Natural killer cell (primary cell): ENCODE data around the gene EEFSEC. TPM values are rescaled to one million over a fixed set of nuclear protein-coding genes. Genes with fewer than 3 reads are reported as not detected.

Experiments used
- ATAC-seq, 3 donors: fragments of 150-1000 bp in 2 of 3; fragments of 200-7000 bp in 1 of 3; cut with Tn5 transposase; 1 replicate in 1 of 3; 2 replicates in 2 of 3; pipeline ENCODE4 v1.10.0; 2021; ENCODE audit warnings: mild to moderate bottlenecking in 2 of 3, moderate library complexity in 2 of 3
- DNase-seq, 2 donors: peaks; one replicate each; pipeline versions ENCODE4 v3.0.0 to v3.0.0-alpha.2; 2013 to 2021; ENCODE audit warnings: mixed read lengths in 1 of 2
- H3K27ac ChIP-seq: one replicate; pipeline ENCODE4 v1.5.1; 2013; ENCODE audit warnings: mild to moderate bottlenecking, low read length
- H3K27me3 ChIP-seq: one replicate; pipeline ENCODE4 v1.6.1; 2013; ENCODE audit warnings: low read length; ENCODE audit not compliant: control insufficient read depth, insufficient read depth
- H3K36me3 ChIP-seq: one replicate; pipeline ENCODE4 v1.6.1; 2013; ENCODE audit warnings: low read length; ENCODE audit not compliant: control insufficient read depth, insufficient read depth
- H3K4me1 ChIP-seq: one replicate; pipeline ENCODE4 v1.6.1; 2013; ENCODE audit warnings: low read length; ENCODE audit not compliant: control insufficient read depth, insufficient read depth
- H3K4me3 ChIP-seq: one replicate; pipeline ENCODE4 v1.5.1; 2013; ENCODE audit warnings: low read length
- H3K9me3 ChIP-seq: one replicate; pipeline ENCODE4 v1.6.1; 2013; ENCODE audit warnings: low read length; ENCODE audit not compliant: control insufficient read depth, insufficient read depth
- H3K27ac Mint-ChIP-seq, 2 donors: one replicate each; pipeline ENCODE4 v1.8.0; 2022; ENCODE audit warnings: mild to moderate bottlenecking in 2 of 2, mixed read lengths in 2 of 2, moderate library complexity in 1 of 2
- H3K27me3 Mint-ChIP-seq, 2 donors: one replicate each; pipeline ENCODE4 v1.8.0; 2022; ENCODE audit warnings: low read depth in 2 of 2, mixed read lengths in 2 of 2
- H3K36me3 Mint-ChIP-seq: one replicate; pipeline ENCODE4 v1.8.0; 2022; ENCODE audit warnings: mixed read lengths
- H3K4me1 Mint-ChIP-seq, 2 donors: one replicate each; pipeline ENCODE4 v1.8.0; 2022; ENCODE audit warnings: mixed read lengths in 2 of 2
- H3K4me3 Mint-ChIP-seq: one replicate; pipeline ENCODE4 v1.8.0; 2022; ENCODE audit warnings: mild to moderate bottlenecking, moderate library complexity, mixed read lengths
- H3K9me3 Mint-ChIP-seq, 2 donors: one replicate each; pipeline ENCODE4 v1.8.0; 2022; ENCODE audit warnings: mixed read lengths in 2 of 2
- WGBS: methylation state at CpG from one replicate; pipeline ENCODE4 v1.1.7; 2013; ENCODE audit warnings: missing lambda C conversion rate; ENCODE audit not compliant: insufficient coverage; 5-methylcytosine and 5-hydroxymethylcytosine counted together
- intact Hi-C: fragments of 100-400 bp; cut with micrococcal nuclease; formaldehyde crosslinking; loops from one replicate; pipeline ENCODE4 v1.14.2; 2022
- total RNA-seq, 4 donors: library from RNA; stranded (reverse); fragments of 120-200 nt in 1 of 4; gene quantifications; one replicate each; pipeline versions ENCODE4 v1.2.3 to v1.2.4, GENCODE V29; 2013 to 2022
- TF ChIP-seq, protein P1 (sequence below): fragments of 200-600 bp; IDR thresholded peaks from one replicate; pipeline ENCODE4 v1.8.0; 2022; ENCODE audit warnings: antibody characterized with exemption

The EEFSEC gene
- total RNA-seq, 3 donors from 2014 or later (not counting 1 experiment from before 2014, with no cell fraction given), result 16.7 to 18.9 (median 17.6) TPM

DNA sequence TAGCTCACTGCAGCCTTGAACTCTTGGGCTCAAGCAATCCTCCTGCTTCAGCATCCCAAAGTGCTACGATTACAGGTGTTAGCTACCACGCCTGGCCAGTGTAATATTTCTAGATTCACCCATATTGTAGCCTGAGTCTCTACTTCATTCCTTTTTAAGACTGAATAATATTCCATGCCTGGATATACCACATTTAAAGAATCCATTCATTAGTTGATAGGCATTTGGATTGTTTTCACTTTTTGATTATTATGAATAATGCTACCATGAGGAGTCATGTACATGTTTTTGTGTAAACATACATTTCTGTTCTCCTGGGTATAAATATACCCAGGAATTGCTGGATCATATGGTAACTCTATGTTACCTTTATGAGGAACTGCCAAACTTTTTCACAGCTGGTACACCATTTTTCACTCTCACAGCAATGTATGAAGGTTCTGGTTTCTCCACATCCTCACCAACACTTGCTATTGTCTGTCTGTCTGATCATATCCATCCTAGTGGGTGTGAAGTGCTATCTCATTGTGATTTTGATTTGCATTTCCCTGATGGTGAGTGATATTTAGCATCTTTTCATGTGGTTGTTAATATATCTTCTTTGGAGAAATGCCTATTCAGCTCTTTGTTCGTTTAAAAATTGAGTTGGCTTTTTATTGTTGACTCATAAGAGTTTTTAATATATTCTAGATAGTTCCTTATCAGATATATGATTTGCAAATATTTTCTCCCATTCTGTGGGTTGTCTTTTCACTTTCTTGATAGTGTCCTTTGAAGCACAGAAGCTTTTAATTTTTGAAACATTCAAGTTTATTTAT lies 32.6 kb downstream of the EEFSEC start:
- Histone ChIP-seq H3K27me3 (no peaks in the 10 kb centered on the region), H3K36me3 (no peaks in the 10 kb centered on the region), H3K4me1 (peaks cover 4% of the 10 kb centered on the region), H3K27ac (no peak overlapping the region), H3K9me3 (no peaks in the 10 kb centered on the region), H3K4me3 (no peak overlapping the region)
- TF ChIP-seq, protein P1, sequence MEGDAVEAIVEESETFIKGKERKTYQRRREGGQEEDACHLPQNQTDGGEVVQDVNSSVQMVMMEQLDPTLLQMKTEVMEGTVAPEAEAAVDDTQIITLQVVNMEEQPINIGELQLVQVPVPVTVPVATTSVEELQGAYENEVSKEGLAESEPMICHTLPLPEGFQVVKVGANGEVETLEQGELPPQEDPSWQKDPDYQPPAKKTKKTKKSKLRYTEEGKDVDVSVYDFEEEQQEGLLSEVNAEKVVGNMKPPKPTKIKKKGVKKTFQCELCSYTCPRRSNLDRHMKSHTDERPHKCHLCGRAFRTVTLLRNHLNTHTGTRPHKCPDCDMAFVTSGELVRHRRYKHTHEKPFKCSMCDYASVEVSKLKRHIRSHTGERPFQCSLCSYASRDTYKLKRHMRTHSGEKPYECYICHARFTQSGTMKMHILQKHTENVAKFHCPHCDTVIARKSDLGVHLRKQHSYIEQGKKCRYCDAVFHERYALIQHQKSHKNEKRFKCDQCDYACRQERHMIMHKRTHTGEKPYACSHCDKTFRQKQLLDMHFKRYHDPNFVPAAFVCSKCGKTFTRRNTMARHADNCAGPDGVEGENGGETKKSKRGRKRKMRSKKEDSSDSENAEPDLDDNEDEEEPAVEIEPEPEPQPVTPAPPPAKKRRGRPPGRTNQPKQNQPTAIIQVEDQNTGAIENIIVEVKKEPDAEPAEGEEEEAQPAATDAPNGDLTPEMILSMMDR, result no peak
- intact Hi-C loops, result no loop called here
- WGBS, result 100% methylated on average over 2 of the region's 3 CpGs
- peaks cover 42 to 44% of the 10 kb centered on the region in 2 donors for H3K4me1 Mint-ChIP-seq
- peak in 1 of 3 donors; percentile 51 for ATAC-seq
- H3K9me3 Mint-ChIP-seq, result no peaks in the 10 kb centered on the region
- no peaks in the 10 kb centered on the region for H3K27me3 Mint-ChIP-seq
- no peak for DNase-seq
- no peaks in the 10 kb centered on the region for H3K36me3 Mint-ChIP-seq
- H3K27ac Mint-ChIP-seq, result no peak overlapping the region
- H3K4me3 Mint-ChIP-seq, result no peak overlapping the region

DNA sequence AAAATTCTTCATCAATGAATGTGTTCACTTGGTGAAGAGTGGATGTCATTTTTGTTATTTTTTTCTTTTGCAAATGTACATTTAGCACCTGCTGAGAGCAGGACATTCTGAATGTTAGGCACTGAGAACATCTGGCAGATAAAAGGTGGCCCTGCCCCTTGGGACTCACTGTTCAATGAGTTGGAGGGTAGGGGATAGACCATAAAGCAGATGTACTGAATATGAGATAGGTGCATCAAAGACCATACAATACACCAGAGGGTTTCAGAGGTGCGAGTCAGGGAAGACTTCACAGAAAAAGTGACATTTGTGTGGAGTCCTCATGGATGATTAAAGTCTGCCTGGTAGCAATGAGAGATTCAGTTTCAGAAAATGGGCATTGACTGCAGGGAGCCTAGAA lies 34.2 kb downstream of the EEFSEC start:
- H3K27ac ChIP-seq, result no peak overlapping the region
- Mint-ChIP-seq H3K27me3 (no peaks in the 10 kb centered on the region), H3K36me3 (no peaks in the 10 kb centered on the region), H3K4me1 (peaks cover 36 to 37% of the 10 kb centered on the region in 2 donors), H3K27ac (no peak overlapping the region), H3K4me3 (no peak overlapping the region), H3K9me3 (no peaks in the 10 kb centered on the region)
- H3K36me3 ChIP-seq, result no peaks in the 10 kb centered on the region
- ATAC-seq (no peak), DNase-seq (no peak)
- H3K4me3 ChIP-seq, result no peak overlapping the region
- 71% methylated on average over 1 of the region's 1 CpG for WGBS
- intact Hi-C loops, result no loop called here
- H3K4me1 ChIP-seq, result peaks cover 3% of the 10 kb centered on the region
- TF ChIP-seq, protein P1, result no peak
- no peaks in the 10 kb centered on the region for H3K9me3 ChIP-seq
- H3K27me3 ChIP-seq, result no peaks in the 10 kb centered on the region

DNA sequence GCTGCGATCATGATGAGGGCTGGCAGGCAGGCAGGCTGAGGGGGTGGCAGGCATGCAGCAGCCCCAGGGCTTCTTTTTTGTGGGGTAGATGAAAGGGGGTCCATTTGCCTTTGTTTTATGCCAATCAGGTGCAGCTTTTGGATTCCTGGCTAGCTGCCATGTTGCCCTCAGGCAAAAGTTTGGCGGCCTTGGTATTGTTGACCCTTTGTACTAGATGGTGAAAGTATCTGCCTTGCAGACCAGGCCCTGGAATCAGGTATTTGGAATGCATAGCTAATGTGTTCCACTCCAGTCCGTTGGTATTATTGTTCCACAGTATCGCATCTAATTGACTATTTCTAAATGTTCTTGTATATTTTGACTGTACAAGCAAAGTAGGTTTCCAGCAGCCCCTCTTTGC lies 35.0 kb downstream of the EEFSEC start:
- Mint-ChIP-seq H3K9me3 (no peaks in the 10 kb centered on the region), H3K36me3 (no peaks in the 10 kb centered on the region)

More for the DNA sequence above, 35.0 kb downstream of the EEFSEC start:
- H3K4me3 ChIP-seq, result no peak overlapping the region
- WGBS, result 97% methylated on average over 4 of the region's 4 CpGs
- H3K4me1 ChIP-seq, result no peaks in the 10 kb centered on the region
- DNase-seq (no peak), ATAC-seq (no peak)
- H3K4me1 Mint-ChIP-seq, result peaks cover 28 to 29% of the 10 kb centered on the region in 2 donors
- no peaks in the 10 kb centered on the region for H3K9me3 ChIP-seq
- H3K4me3 Mint-ChIP-seq, result no peak overlapping the region
- no peak overlapping the region for H3K27ac Mint-ChIP-seq
- no peak overlapping the region for H3K27ac ChIP-seq
- TF ChIP-seq, protein P1, result no peak
- H3K27me3 ChIP-seq, result no peaks in the 10 kb centered on the region
- H3K36me3 ChIP-seq, result no peaks in the 10 kb centered on the region
- intact Hi-C loops, result no loop called here
- H3K27me3 Mint-ChIP-seq, result no peaks in the 10 kb centered on the region
